ENCODE measurements around the gene CPTP.

DNA sequence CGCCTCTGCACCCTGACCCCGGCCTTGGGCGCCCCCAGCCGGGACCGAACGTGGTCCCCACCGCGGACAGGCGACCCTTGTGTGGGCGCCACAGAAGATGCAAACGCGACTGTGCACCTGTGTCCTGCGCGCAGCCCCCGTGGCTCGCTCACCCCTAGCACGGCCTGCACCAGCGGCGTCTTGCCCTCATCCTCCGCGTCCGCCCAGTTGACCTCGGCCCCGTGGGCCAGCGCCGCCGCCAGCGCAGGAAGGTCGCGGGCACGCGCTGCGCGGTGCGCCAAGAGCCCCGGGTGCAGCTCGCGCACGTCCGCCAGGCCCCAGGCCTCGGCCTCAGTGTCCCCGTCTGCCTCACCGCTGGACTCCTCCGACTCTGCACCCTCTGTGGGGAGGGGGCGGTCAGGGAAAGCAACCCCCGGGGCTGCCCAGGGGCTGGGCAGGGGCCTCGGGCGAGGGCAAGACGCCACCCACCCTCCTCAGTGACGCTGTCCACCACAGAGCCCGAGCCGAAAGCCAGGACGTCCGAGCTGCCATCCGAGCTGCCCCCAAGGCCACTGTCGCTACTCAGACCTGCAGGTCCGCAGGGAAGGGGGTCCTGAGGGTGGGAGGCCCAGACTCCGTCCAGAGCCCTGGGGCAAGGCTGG, 30.2 kb upstream of the CPTP start:
- TF ChIP-seq, protein P1, sequence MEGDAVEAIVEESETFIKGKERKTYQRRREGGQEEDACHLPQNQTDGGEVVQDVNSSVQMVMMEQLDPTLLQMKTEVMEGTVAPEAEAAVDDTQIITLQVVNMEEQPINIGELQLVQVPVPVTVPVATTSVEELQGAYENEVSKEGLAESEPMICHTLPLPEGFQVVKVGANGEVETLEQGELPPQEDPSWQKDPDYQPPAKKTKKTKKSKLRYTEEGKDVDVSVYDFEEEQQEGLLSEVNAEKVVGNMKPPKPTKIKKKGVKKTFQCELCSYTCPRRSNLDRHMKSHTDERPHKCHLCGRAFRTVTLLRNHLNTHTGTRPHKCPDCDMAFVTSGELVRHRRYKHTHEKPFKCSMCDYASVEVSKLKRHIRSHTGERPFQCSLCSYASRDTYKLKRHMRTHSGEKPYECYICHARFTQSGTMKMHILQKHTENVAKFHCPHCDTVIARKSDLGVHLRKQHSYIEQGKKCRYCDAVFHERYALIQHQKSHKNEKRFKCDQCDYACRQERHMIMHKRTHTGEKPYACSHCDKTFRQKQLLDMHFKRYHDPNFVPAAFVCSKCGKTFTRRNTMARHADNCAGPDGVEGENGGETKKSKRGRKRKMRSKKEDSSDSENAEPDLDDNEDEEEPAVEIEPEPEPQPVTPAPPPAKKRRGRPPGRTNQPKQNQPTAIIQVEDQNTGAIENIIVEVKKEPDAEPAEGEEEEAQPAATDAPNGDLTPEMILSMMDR (IDR thresholded peaks at IDR 0.05; ENCODE audit: borderline replicate concordance, extremely low read depth, low read length, poor library complexity, severe bottlenecking) = no peak
- no peak for TF ChIP-seq EZH2 (IDR thresholded peaks at IDR 0.05; ENCODE audit: borderline replicate concordance, low read depth, low read length, severe bottlenecking)

Data from DND-41 (cell line).